ENCODE data around the gene CTR9. TPM values are rescaled to one million over a fixed set of nuclear protein-coding genes. Genes with fewer than 3 reads are reported as not detected.

CTR9 gene
- total RNA-seq, result 10 to 100 TPM; 47.3 to 50.9 TPM
- 48.6 TPM for polyA plus RNA-seq (ENCODE audit: insufficient read depth, low read depth, low replicate concordance)
- long read RNA-seq, donor 1, full-length matches to known transcripts, result 2 of 771 reads
- long read RNA-seq, donor 1, partial matches to known transcripts, result 707 of 771 reads
- long read RNA-seq, donor 1, other reads (novel, unspliced or antisense), result 62 of 771 reads
- long read RNA-seq, donor 2, partial matches to known transcripts, result 1,173 of 1,207 reads
- long read RNA-seq, donor 2, other reads (novel, unspliced or antisense), result 34 of 1,207 reads

- TF ChIP-seq CTCF (IDR thresholded peaks at IDR 0.05), result no peak
- peak; percentile 35 for TF ChIP-seq POLR2A (IDR thresholded peaks at IDR 0.05)
- intact Hi-C loops (cut with DNase I; ENCODE audit: low total_unique reads), result no loop called here
- Histone ChIP-seq H3K4me1 (peaks cover 5% of the 10 kb centered on the region), H3K27ac (peak within 1 kb of the TSS; percentile 98 to 99), H3K27me3 (no peaks in the 10 kb centered on the region), H3K9me3 (no peaks in the 10 kb centered on the region), H3K4me3 (peak within 1 kb of the TSS; percentile 83 to 88), H3K36me3 (ENCODE audit: low read depth, missing control alignments) (no peaks in the 10 kb centered on the region)
- 1 to 2% methylated on average over 15 to 66 of the region's 67 CpGs for WGBS, 2 donors
- DNase-seq, result peak; percentile 96
These were observed at the start of gene CTR9 for GRCh38 chr11:10750838-10751580. Gene CTR9 (plus strand): TSS chr11:10751246. CDS start chr11:10751413, 167 bp downstream.

GRCh38 chr11:10701982-10702381, 49.1 kb upstream of the CTR9 start:
- no peaks in the 10 kb centered on the region for H3K9me3 ChIP-seq
- no peaks in the 10 kb centered on the region for H3K4me1 ChIP-seq
- H3K27ac ChIP-seq, result no peak overlapping the region
- no peak for DNase-seq
- intact Hi-C loops (cut with DNase I; ENCODE audit: low total_unique reads), result no loop called here
- no peak overlapping the region for H3K4me3 ChIP-seq
- WGBS, 2 donors, result 77 to 97% methylated on average over 3 of the region's 3 CpGs
- H3K36me3 ChIP-seq (ENCODE audit: low read depth, missing control alignments), result no peaks in the 10 kb centered on the region
- TF ChIP-seq CTCF (IDR thresholded peaks at IDR 0.05) (no peak), POLR2A (IDR thresholded peaks at IDR 0.05) (no peak)
- H3K27me3 ChIP-seq, result no peaks in the 10 kb centered on the region

- no peak overlapping the region for H3K27ac ChIP-seq
- intact Hi-C loops (cut with DNase I; ENCODE audit: low total_unique reads), result no loop called here
- H3K36me3 ChIP-seq (ENCODE audit: low read depth, missing control alignments), result no peaks in the 10 kb centered on the region
- H3K4me3 ChIP-seq, result no peak overlapping the region
- H3K9me3 ChIP-seq, result no peaks in the 10 kb centered on the region
- no peaks in the 10 kb centered on the region for H3K27me3 ChIP-seq
- 70 to 73% methylated on average over 3 of the region's 3 CpGs for WGBS, 2 donors
- peak; percentile 43 for DNase-seq
- TF ChIP-seq POLR2A (IDR thresholded peaks at IDR 0.05) (no peak), CTCF (IDR thresholded peaks at IDR 0.05) (no peak)
- peaks cover 7% of the 10 kb centered on the region for H3K4me1 ChIP-seq
These were observed 42.9 kb upstream of the CTR9 start for GRCh38 chr11:10708131-10708530.

GRCh38 chr11:10709299-10710086, 41.6 kb upstream of the CTR9 start:
- no peaks in the 10 kb centered on the region for H3K9me3 ChIP-seq
- intact Hi-C loops (cut with DNase I; ENCODE audit: low total_unique reads), result no loop called here
- H3K4me1 ChIP-seq, result peaks cover 8% of the 10 kb centered on the region
- H3K36me3 ChIP-seq (ENCODE audit: low read depth, missing control alignments), result no peaks in the 10 kb centered on the region
- 61 to 64% methylated on average over 5 of the region's 5 CpGs for WGBS, 2 donors
- H3K27me3 ChIP-seq, result no peaks in the 10 kb centered on the region
- no peak for DNase-seq
- no peak overlapping the region for H3K4me3 ChIP-seq
- peak overlapping the region in 1 of 2 donors; percentile 35 for H3K27ac ChIP-seq
- TF ChIP-seq POLR2A (IDR thresholded peaks at IDR 0.05) (no peak), CTCF (IDR thresholded peaks at IDR 0.05) (no peak)
